Breast epithelium (tissue), 3 donors: ENCODE results near the gene THSD7B.

Experiments used
- POLR2AphosphoS5 ChIP-seq, 3 donors: sonication (generic); formaldehyde crosslinking; IDR thresholded peaks; one replicate each; pipeline ENCODE4 v1.6.1; 2017; ENCODE audit warnings: antibody characterized with exemption in 3 of 3
- TF ChIP-seq, protein P1 (sequence below), 3 donors: fragments of 450-650 bp; IDR thresholded peaks; one replicate each; pipeline ENCODE4 v1.5.1; 2016 to 2017; ENCODE audit warnings: antibody characterized with exemption in 3 of 3, mild to moderate bottlenecking in 3 of 3, moderate library complexity in 3 of 3

DNA sequence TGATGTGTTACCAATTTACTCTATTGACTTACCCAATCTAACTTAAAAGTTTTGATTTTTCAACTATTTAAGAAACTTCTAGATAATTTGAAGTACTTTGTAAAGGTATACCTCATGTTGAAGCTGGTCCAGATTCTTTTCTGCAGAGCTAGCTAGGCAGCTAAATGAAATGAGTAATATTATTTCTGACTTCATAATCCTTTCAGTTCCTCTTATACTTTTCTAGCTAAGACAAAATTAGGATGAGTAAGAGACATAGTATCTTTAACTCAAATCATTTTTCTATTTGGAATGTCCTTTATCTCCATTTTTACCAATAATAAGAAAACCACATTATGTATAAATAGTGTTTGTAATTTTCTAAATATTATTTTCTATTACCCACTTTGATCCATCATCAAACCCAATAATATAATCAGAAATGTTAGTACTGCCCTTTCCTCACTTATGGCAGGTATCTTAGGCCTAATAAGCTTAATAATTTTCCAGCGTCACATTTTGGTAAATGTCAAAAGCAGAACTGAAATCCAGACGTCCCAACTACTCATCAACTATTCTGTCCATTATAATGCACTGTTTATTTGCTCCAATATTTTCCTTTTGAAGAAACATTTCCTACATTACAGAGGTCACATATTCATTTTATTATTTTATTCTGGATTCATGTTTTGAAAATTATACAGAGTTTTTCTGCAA lies 456.6 kb downstream of the THSD7B start:
- no peak for TF ChIP-seq POLR2AphosphoS5 (IDR thresholded peaks at IDR 0.05)
- TF ChIP-seq, protein P1, sequence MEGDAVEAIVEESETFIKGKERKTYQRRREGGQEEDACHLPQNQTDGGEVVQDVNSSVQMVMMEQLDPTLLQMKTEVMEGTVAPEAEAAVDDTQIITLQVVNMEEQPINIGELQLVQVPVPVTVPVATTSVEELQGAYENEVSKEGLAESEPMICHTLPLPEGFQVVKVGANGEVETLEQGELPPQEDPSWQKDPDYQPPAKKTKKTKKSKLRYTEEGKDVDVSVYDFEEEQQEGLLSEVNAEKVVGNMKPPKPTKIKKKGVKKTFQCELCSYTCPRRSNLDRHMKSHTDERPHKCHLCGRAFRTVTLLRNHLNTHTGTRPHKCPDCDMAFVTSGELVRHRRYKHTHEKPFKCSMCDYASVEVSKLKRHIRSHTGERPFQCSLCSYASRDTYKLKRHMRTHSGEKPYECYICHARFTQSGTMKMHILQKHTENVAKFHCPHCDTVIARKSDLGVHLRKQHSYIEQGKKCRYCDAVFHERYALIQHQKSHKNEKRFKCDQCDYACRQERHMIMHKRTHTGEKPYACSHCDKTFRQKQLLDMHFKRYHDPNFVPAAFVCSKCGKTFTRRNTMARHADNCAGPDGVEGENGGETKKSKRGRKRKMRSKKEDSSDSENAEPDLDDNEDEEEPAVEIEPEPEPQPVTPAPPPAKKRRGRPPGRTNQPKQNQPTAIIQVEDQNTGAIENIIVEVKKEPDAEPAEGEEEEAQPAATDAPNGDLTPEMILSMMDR (IDR thresholded peaks at IDR 0.05) = no peak
